Cardiac fibroblast (primary cell): ENCODE measurements around the gene CHN2.

Experiments used
- DNase-seq, 2 donors: peaks; one replicate each; pipeline versions ENCODE4 v3.0.0 to v3.0.0-alpha.2; 2010; ENCODE audit warnings: low read depth in 2 of 2
- H3K4me3 ChIP-seq, 2 donors: replicated peaks in 1 of 2; 1 replicate in 1 of 2; 2 replicates in 1 of 2; pipeline ENCODE4 v1.5.1; 2011; ENCODE audit warnings: low read depth in 2 of 2, low read length in 2 of 2, mild to moderate bottlenecking in 2 of 2, moderate library complexity in 1 of 2
- CTCF ChIP-seq: IDR thresholded peaks from one replicate; pipeline ENCODE4 v1.5.1; 2011; ENCODE audit warnings: low read depth, mild to moderate bottlenecking, low read length, inconsistent platforms

The CHN2 gene

GRCh38 chr7:29328045-29328444 is 133.5 kb downstream of the CHN2 start:
- H3K4me3 ChIP-seq, result no peak overlapping the region
- DNase-seq, result no peak
- TF ChIP-seq CTCF, result no peak

- no peak for TF ChIP-seq CTCF
- H3K4me3 ChIP-seq, result no peak overlapping the region
- DNase-seq, result peak in 1 of 2 donors; percentile 50
Observed at GRCh38 chr7:29328811-29329210, 134.2 kb downstream of the CHN2 start.

- DNase-seq, result no peak
- TF ChIP-seq CTCF, result no peak
- no peak overlapping the region for H3K4me3 ChIP-seq
Observed at GRCh38 chr7:29329686-29330085, 135.1 kb downstream of the CHN2 start.

GRCh38 chr7:29330136-29330535 is 135.6 kb downstream of the CHN2 start:
- no peak for TF ChIP-seq CTCF
- no peak for DNase-seq
- no peak overlapping the region for H3K4me3 ChIP-seq

- DNase-seq, result no peak
- TF ChIP-seq CTCF, result no peak
- H3K4me3 ChIP-seq, result no peak overlapping the region
Observed at GRCh38 chr7:29331163-29331562, 136.6 kb downstream of the CHN2 start.

- no peak for TF ChIP-seq CTCF
- H3K4me3 ChIP-seq, result no peak overlapping the region
- DNase-seq, result no peak
Observed at GRCh38 chr7:29332042-29332811, 137.7 kb downstream of the CHN2 start.
